GM23338 (cell line): ENCODE measurements around the gene FLRT2. TPM values are rescaled to one million over a fixed set of nuclear protein-coding genes. Genes with fewer than 3 reads are reported as not detected.

Source experiments
- ATAC-seq: fragments of 200-7000 bp; cut with Tn5 transposase; 3 replicates; pipeline ENCODE4 v1.9.1; 2020
- DNase-seq: peaks from one replicate; pipeline ENCODE4 v3.0.0-alpha.2; 2015; ENCODE audit warnings: low spot score
- H2AFZ ChIP-seq: fragments of 200-600 bp; sonication (generic); 2 replicates; pipeline ENCODE4 v1.8.0; 2016; ENCODE audit warnings: antibody characterized with exemption, mild to moderate bottlenecking, moderate library complexity
- H3F3A ChIP-seq: fragments of 200-600 bp; sonication (generic); replicated peaks from 2 replicates; pipeline ENCODE4 v1.8.0; 2017; ENCODE audit warnings: antibody characterized with exemption, mixed run types, low read depth
- H3K27ac ChIP-seq: fragments of 200-600 bp; sonication (generic); 2 replicates; pipeline ENCODE4 v1.6.1; 2016; ENCODE audit warnings: low read depth
- H3K27me3 ChIP-seq: fragments of 200-600 bp; sonication (generic); 2 replicates; pipeline ENCODE4 v1.8.0; 2016; ENCODE audit warnings: mild to moderate bottlenecking, mixed run types, moderate library complexity; ENCODE audit not compliant: insufficient read depth
- H3K36me3 ChIP-seq: fragments of 200-600 bp; sonication (generic); 2 replicates; pipeline ENCODE4 v1.8.0; 2016; ENCODE audit warnings: mild to moderate bottlenecking; ENCODE audit not compliant: insufficient read depth
- H3K4me1 ChIP-seq: fragments of 200-600 bp; sonication (generic); 2 replicates; pipeline ENCODE4 v1.8.0; 2016; ENCODE audit warnings: mild to moderate bottlenecking, moderate library complexity; ENCODE audit not compliant: insufficient read depth
- H3K4me2 ChIP-seq: fragments of 200-600 bp; sonication (generic); 2 replicates; pipeline ENCODE4 v1.7.1; 2017; ENCODE audit warnings: mixed run types
- H3K4me3 ChIP-seq: fragments of 200-600 bp; sonication (generic); 2 replicates; pipeline ENCODE4 v1.6.1; 2016; ENCODE audit warnings: mixed run types
- H3K79me2 ChIP-seq: fragments of 200-600 bp; sonication (generic); replicated peaks from 2 replicates; pipeline ENCODE4 v1.8.0; 2017; ENCODE audit warnings: mild to moderate bottlenecking; ENCODE audit not compliant: insufficient read depth
- H3K9me2 ChIP-seq: fragments of 200-600 bp; sonication (generic); 2 replicates; pipeline ENCODE4 v1.8.0; 2017; ENCODE audit not compliant: insufficient read depth
- H4K20me1 ChIP-seq: fragments of 200-600 bp; sonication (generic); replicated peaks from 2 replicates; pipeline ENCODE4 v1.8.0; 2017; ENCODE audit warnings: mild to moderate bottlenecking; ENCODE audit not compliant: insufficient read depth
- H3K27ac Mint-ChIP-seq: 2 replicates; pipeline ENCODE4 v1.8.0; 2020; ENCODE audit warnings: inconsistent platforms, mild to moderate bottlenecking, moderate library complexity, mixed read lengths
- H3K27me3 Mint-ChIP-seq: 3 replicates; pipeline ENCODE4 v1.8.0; 2022; ENCODE audit warnings: low read depth, mild to moderate bottlenecking, moderate library complexity, mixed read lengths, inconsistent platforms; ENCODE audit not compliant: insufficient read depth, poor library complexity
- H3K36me3 Mint-ChIP-seq: 3 replicates; pipeline ENCODE4 v1.8.0; 2021; ENCODE audit warnings: low read depth, mild to moderate bottlenecking, inconsistent platforms, moderate library complexity, mixed read lengths
- H3K4me1 Mint-ChIP-seq: 3 replicates; pipeline ENCODE4 v1.8.0; 2020; ENCODE audit warnings: mild to moderate bottlenecking, inconsistent platforms, mixed read lengths
- H3K4me3 Mint-ChIP-seq: 3 replicates; pipeline ENCODE4 v1.8.0; 2021; ENCODE audit warnings: moderate library complexity, mild to moderate bottlenecking, inconsistent platforms, mixed read lengths
- H3K9me3 Mint-ChIP-seq: 3 replicates; pipeline ENCODE4 v1.8.0; 2020; ENCODE audit warnings: moderate library complexity, mild to moderate bottlenecking, inconsistent platforms, mixed read lengths
- CREB1 ChIP-seq: fragments of 250-450 bp; sonication (Bioruptor Pico); IDR thresholded peaks from 2 replicates; pipeline ENCODE4 v1.5.0; 2020; ENCODE audit warnings: low read depth, mild to moderate bottlenecking, moderate library complexity
- CTCF ChIP-seq, 2 experiments: fragments of 200-600 bp in 1 of 2; sonication (generic) in 1 of 2; conservative IDR thresholded peaks; 2 replicates each; pipeline versions ENCODE4 v1.5.1 to v1.6.1; 2016 to 2017; ENCODE audit warnings: antibody characterized with exemption in 2 of 2, low read depth in 2 of 2, mild to moderate bottlenecking in 2 of 2, moderate library complexity in 1 of 2
- EZH2 ChIP-seq: fragments of 200-600 bp; sonication (generic); IDR thresholded peaks from one replicate; pipeline ENCODE4 v1.8.0; 2017; ENCODE audit warnings: antibody characterized with exemption, mild to moderate bottlenecking, low read depth; ENCODE audit not compliant: unreplicated experiment
- EZH2phosphoT487 ChIP-seq: fragments of 200-600 bp; sonication (generic); IDR thresholded peaks from one replicate; pipeline ENCODE4 v1.8.1; 2018; ENCODE audit warnings: antibody characterized with exemption; ENCODE audit not compliant: unreplicated experiment
- JUNB ChIP-seq: IDR thresholded peaks from one replicate; pipeline ENCODE4 v1.6.1; 2016; ENCODE audit warnings: antibody characterized with exemption; ENCODE audit not compliant: unreplicated experiment
- POLR2AphosphoS5 ChIP-seq: IDR thresholded peaks from 2 replicates; pipeline ENCODE4 v1.6.1; 2016; ENCODE audit warnings: antibody characterized with exemption, low read depth
- REST ChIP-seq: IDR thresholded peaks from one replicate; pipeline ENCODE4 v1.6.1; 2018; ENCODE audit warnings: antibody characterized with exemption; ENCODE audit not compliant: unreplicated experiment
- STAT1 ChIP-seq: IDR thresholded peaks from one replicate; pipeline ENCODE4 v1.6.1; 2016; ENCODE audit warnings: antibody characterized with exemption; ENCODE audit not compliant: unreplicated experiment
- ZNF114 ChIP-seq: fragments of 250-450 bp; sonication (Bioruptor Pico); IDR thresholded peaks from 2 replicates; pipeline ENCODE4 v1.5.0; 2020; ENCODE audit warnings: mild to moderate bottlenecking, moderate library complexity
- ZNF331 ChIP-seq: fragments of 250-450 bp; sonication (Bioruptor Pico); IDR thresholded peaks from 2 replicates; pipeline ENCODE4 v1.5.0; 2020; ENCODE audit warnings: low read depth, mild to moderate bottlenecking, moderate library complexity
- polyA plus RNA-seq: library from polyadenylated mRNA; unstranded; fragments of >200 nt; fragmentation: Nextera tagmentation; extraction: Ambion mirVana; gene quantifications from 2 replicates; pipeline ENCODE4 v1.2.1, GENCODE V29; 2016
- total RNA-seq: library from RNA; depleted of rRNA; stranded (reverse); fragments of >200 nt; shearing (Covaris generic); gene quantifications from 2 replicates; pipeline ENCODE4 v1.2.3, GENCODE V29; 2014
- TF ChIP-seq, protein P1 (sequence below): fragments of 250-450 bp; sonication (Bioruptor Pico); IDR thresholded peaks from 2 replicates; pipeline ENCODE4 v1.5.0; 2020; ENCODE audit warnings: mild to moderate bottlenecking, moderate library complexity

Gene FLRT2
- total and polyA plus RNA-seq, 2 experiments from 2014 or later = 4.3 to 7.4 TPM

GRCh38 chr14:85517114-85517688 is 12.7 kb upstream of the FLRT2 start:
- Histone ChIP-seq H3K27ac (no peak overlapping the region), H3K79me2 (no peaks in the 10 kb centered on the region), H2AFZ (no peak overlapping the region), H3K4me1 (no peaks in the 10 kb centered on the region), H3K9me2 (no peaks in the 10 kb centered on the region), H3F3A (no peaks in the 10 kb centered on the region), H3K4me2 (no peak overlapping the region), H3K4me3 (no peak overlapping the region), H4K20me1 (no peaks in the 10 kb centered on the region), H3K27me3 (no peaks in the 10 kb centered on the region), H3K36me3 (no peaks in the 10 kb centered on the region)
- H3K4me1 Mint-ChIP-seq = peaks cover 8% of the 10 kb centered on the region
- TF ChIP-seq ZNF114 (CRISPR knock-in tag) (no peak), CTCF (conservative IDR thresholded peaks at IDR 0.05; ENCODE audit: low read depth in 2 of 2) (no peak), JUNB (no peak), EZH2phosphoT487 (no peak), STAT1 (no peak), EZH2 (no peak), POLR2AphosphoS5 (no peak), CREB1 (no peak), REST (no peak), ZNF331 (no peak)
- TF ChIP-seq, protein P1, sequence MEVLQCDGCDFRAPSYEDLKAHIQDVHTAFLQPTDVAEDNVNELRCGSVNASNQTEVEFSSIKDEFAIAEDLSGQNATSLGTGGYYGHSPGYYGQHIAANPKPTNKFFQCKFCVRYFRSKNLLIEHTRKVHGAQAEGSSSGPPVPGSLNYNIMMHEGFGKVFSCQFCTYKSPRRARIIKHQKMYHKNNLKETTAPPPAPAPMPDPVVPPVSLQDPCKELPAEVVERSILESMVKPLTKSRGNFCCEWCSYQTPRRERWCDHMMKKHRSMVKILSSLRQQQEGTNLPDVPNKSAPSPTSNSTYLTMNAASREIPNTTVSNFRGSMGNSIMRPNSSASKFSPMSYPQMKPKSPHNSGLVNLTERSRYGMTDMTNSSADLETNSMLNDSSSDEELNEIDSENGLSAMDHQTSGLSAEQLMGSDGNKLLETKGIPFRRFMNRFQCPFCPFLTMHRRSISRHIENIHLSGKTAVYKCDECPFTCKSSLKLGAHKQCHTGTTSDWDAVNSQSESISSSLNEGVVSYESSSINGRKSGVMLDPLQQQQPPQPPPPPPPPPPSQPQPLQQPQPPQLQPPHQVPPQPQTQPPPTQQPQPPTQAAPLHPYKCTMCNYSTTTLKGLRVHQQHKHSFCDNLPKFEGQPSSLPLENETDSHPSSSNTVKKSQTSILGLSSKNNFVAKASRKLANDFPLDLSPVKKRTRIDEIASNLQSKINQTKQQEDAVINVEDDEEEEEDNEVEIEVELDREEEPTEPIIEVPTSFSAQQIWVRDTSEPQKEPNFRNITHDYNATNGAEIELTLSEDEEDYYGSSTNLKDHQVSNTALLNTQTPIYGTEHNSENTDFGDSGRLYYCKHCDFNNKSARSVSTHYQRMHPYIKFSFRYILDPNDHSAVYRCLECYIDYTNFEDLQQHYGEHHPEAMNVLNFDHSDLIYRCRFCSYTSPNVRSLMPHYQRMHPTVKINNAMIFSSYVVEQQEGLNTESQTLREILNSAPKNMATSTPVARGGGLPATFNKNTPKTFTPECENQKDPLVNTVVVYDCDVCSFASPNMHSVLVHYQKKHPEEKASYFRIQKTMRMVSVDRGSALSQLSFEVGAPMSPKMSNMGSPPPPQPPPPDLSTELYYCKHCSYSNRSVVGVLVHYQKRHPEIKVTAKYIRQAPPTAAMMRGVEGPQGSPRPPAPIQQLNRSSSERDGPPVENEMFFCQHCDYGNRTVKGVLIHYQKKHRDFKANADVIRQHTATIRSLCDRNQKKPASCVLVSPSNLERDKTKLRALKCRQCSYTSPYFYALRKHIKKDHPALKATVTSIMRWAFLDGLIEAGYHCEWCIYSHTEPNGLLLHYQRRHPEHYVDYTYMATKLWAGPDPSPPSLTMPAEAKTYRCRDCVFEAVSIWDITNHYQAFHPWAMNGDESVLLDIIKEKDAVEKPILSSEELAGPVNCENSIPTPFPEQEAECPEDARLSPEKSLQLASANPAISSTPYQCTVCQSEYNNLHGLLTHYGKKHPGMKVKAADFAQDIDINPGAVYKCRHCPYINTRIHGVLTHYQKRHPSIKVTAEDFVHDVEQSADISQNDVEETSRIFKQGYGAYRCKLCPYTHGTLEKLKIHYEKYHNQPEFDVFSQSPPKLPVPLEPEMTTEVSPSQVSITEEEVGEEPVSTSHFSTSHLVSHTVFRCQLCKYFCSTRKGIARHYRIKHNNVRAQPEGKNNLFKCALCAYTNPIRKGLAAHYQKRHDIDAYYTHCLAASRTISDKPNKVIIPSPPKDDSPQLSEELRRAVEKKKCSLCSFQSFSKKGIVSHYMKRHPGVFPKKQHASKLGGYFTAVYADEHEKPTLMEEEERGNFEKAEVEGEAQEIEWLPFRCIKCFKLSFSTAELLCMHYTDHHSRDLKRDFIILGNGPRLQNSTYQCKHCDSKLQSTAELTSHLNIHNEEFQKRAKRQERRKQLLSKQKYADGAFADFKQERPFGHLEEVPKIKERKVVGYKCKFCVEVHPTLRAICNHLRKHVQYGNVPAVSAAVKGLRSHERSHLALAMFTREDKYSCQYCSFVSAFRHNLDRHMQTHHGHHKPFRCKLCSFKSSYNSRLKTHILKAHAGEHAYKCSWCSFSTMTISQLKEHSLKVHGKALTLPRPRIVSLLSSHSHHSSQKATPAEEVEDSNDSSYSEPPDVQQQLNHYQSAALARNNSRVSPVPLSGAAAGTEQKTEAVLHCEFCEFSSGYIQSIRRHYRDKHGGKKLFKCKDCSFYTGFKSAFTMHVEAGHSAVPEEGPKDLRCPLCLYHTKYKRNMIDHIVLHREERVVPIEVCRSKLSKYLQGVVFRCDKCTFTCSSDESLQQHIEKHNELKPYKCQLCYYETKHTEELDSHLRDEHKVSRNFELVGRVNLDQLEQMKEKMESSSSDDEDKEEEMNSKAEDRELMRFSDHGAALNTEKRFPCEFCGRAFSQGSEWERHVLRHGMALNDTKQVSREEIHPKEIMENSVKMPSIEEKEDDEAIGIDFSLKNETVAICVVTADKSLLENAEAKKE (CRISPR knock-in tag) = no peak
- no peaks in the 10 kb centered on the region for H3K9me3 Mint-ChIP-seq
- no peaks in the 10 kb centered on the region for H3K36me3 Mint-ChIP-seq
- no peaks in the 10 kb centered on the region for H3K27me3 Mint-ChIP-seq
- DNase-seq (no peak), ATAC-seq (no peak)
- no peak overlapping the region for H3K4me3 Mint-ChIP-seq
- H3K27ac Mint-ChIP-seq = no peak overlapping the region
